Left ventricle myocardium superior (tissue), 1 donor: ENCODE data around the gene NUTM2G. TPM values are rescaled to one million over a fixed set of nuclear protein-coding genes. Genes with fewer than 3 reads are reported as not detected.
"Not testable (repeated sequence)": the region's sequence is repeated elsewhere in the genome, so short reads cannot be mapped to it uniquely, and the experiment has no call there.

Source experiments
- ATAC-seq: fragments of 200-7000 bp; cut with Tn5 transposase; one replicate; pipeline ENCODE4 v1.9.1; 2020; ENCODE audit warnings: mild to moderate bottlenecking, moderate library complexity
- DNase-seq: peaks from one replicate; pipeline ENCODE4 v3.0.0-alpha.2; 2020
- intact Hi-C: fragments of 100-400 bp; cut with micrococcal nuclease; formaldehyde crosslinking; loops from one replicate; pipeline ENCODE4 v1.11.0; 2022
- total RNA-seq: library from RNA; stranded (reverse); fragmentation: NEBNext Ultra II Directional; extraction: Animal tissue kit (Norgen Biotek cat#: 25700); gene quantifications from one replicate; pipeline ENCODE4 v1.2.1, GENCODE V29; 2021
- donor health status: DM: no; HTN: yes; CAD: no; lungs with severe emphysema.

NUTM2G gene
- total RNA-seq, 1 donor from 2014 or later = not detected

DNA sequence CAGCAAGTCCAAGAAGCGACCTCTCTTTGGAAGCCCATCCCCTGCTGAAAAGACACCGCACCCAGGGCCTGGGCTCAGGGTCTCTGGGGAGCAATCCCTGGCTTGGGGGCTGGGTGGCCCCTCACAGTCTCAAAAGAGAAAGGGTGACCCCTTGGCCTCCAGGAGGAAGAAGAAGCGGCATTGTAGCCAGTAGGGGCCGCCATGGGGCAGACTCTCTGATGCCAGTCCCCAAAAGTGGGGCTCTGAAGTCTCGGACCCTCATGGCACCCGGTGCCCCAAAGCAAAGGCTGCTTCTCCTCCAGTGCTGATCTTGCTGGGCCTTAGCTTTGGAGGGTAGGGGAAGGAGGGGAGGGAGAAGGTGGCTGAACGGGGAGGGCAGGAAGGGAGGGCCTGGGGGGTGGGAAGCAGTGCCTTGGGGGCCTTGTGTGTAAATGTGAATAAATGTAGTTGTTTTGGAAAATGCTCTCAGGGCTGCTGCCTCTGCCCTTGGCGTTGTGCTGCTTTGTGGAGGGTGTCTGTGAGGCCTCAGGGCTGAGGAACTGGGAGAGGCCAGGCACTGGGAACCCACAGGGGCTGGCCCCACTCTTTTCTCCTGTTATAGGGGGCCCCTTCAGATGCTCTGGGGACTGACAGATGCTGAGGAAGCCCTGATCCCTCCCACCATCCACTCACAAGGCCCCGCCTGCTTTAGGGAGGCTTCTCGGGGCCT, 10.5 kb downstream of the NUTM2G start:
- ATAC-seq, intact Hi-C loops, DNase-seq: not testable (repeated sequence)

DNA sequence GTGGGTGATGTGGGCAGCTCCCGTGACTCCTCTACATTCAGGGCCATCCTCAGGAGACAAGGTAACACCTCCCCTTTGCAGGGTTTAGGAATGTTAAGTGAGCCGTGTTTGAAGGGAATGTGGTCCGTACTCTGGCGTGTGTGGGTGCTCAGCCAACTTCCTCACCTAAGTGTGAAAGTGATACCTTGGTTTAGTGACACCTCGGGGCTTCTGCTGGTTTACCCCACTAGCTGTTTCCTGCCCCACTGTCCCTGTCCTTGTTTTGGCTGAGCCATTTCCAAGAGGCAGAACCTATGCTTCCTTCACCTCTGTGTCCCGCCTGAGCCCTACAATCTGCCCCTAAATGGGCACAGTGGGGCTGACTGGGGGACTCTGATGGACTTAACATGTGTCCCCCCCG, 12.3 kb downstream of the NUTM2G start:
- DNase-seq, intact Hi-C loops: not testable (repeated sequence)

DNA sequence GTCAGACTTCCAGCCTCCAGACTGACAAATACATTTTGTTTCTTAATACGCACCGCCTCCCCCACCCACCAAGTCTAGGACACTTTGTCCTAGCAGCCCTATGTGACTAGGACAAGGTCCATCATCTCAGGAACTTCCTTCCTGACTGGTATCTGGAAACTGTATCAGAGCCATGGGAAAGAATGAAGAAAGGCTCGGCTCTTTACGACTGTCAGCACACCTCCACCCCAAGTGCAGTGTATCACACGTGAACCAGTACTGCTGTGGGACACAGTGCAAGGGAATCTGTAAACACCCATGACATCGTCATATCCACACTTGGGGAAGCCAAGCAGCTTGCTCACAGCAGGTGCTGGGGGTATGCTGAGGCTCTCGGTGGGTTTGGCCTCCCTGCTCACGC, 13.0 kb downstream of the NUTM2G start:
- ATAC-seq = peak; percentile 20
- DNase-seq, intact Hi-C loops: not testable (repeated sequence)

More for the DNA sequence above, 12.3 kb downstream of the NUTM2G start:
- not testable (repeated sequence) for ATAC-seq

DNA sequence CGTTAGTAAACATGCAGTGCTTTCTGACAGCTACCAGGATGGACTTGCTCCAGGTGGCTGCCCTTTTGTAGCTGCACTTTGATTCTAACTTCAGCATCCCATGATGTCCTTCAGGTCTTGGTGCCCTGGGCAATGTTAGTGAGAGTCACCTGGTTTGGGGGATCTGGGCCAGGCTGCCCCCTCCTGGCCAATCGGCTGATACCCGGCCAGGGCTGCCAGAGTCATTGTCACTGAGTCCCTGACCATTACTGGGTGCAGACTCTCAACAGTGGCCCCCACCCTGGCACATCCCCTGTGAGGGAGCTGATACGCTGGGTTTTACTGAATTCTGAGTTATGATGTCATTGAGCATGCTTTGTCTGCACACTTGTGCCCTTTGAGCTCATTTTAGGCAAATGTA, 13.5 kb downstream of the NUTM2G start:
- ATAC-seq, DNase-seq, intact Hi-C loops: not testable (repeated sequence)

DNA sequence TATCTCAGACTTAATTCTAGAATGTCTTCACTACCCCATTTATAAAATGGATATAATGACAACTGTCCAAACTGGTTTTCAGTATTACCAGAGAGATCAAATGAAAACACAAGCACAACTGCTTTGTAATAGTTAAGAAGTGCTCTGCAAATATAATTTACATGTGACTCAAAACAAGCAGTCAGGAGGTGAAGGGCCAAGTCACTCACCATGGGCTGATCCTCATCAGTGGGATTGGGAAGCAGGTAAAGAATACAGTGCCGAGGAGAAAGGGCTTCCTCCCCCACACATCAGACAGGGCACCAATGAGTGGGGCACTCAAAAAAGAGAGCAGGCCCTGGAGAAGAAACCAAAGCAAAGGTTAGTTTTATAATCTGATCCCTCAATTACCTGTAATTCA, 20.7 kb downstream of the NUTM2G start:
- DNase-seq, intact Hi-C loops, ATAC-seq: not testable (repeated sequence)

DNA sequence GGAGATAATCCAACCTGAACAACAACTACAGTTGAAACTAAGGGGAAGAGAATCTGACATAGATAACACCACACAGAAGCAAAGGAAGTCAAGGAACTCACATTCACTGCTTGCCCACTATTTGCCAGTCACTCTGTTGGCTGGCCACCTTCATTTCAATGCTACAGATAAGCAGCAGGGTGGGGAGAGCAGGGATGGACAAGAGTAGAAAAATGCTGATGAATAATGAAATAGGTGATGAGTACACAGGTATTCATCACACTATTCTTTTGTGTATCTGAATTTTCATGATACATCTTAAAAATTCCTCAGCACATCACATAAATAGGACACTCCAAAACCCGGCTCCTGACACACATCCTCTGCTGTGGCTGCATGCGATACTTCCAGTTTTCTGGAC, 21.9 kb downstream of the NUTM2G start:
- DNase-seq, ATAC-seq, intact Hi-C loops: not testable (repeated sequence)

DNA sequence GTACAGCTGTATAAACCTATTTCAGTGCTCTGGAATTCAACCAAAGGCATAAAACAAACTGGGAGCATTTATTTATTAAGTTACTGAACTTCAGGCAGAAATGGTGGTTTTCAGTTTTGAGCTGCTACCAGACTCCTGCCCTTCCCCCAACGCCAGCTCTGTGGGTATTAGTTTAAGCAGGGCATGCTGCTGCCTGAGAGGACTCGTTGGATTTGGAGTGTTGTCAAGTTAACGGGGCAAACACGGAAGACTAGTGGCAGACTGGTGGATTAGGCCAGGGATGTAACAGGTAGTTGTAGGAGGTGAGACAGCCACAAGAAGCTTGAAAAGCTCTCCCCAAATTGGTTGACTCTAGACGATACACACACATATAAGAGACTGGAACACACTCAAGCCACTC, 38.9 kb downstream of the NUTM2G start:
- DNase-seq, intact Hi-C loops, ATAC-seq: not testable (repeated sequence)

DNA sequence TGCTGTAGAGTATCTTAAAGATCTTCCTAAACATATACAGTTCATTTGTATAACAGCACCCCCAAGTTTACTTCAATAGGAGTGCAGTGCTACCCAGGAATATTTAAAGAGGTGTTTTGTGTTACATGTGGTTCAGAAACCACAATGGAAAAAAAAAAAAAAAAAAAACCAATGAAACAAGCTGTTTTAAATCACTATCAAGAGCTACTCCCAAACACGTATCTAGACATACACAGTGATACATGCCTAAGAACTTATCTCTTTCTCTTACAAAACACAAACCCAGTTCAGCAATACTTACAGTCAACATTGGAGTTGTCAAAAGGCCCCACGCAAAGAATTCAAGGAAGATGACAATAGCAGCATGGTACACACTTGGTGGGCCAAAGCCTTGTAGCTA, 43.9 kb downstream of the NUTM2G start:
- ATAC-seq, intact Hi-C loops, DNase-seq: not testable (repeated sequence)

DNA sequence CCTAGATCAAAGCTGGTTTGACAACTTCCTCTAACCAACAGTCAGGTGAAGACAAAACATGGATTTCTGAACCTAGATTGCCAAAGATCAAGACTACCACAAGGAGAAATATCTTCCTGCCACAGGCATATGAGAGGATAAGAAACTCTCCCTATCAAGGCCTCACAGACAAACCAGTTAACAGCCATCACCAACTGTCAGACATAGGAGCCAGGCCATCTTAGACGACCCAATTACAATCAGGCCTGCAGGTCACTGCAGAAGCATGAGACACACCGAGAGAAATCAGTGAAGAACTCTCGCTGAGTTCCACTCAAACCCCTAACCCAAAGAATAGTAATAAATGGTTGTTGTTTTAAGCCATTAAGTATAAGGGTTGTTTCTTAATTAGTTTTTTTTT, 45.4 kb downstream of the NUTM2G start:
- intact Hi-C loops, ATAC-seq, DNase-seq: not testable (repeated sequence)

DNA sequence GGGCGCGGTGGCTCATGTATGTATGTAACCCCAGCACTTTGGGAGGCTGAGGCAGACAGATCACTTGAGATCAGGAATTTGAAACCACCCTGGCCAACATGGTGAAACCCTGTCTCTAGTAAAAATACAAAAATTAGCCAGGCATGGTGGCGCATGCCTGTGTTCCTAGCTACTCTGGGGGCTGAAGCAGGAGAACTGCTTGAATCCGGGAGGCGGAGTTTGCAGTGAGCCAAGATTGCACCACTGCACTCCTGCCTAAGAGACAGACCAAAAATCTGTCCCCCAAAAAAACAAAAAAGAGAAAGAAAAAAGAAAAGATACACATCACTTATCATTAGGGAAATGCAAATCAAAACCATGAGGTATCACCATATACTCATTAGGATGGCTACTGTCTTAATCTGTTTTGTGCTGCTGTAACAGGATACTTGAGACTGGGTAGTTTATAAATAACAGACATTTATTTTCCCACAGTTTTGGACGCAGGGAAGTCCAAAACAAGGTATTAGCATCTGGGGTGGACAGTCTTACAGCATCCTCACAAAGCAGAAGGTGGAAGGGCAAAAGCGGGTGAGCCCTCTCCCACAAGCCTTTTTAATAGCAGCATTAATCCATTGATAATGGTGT, 55.0 kb downstream of the NUTM2G start:
- ATAC-seq = peak; percentile 55
- DNase-seq, intact Hi-C loops: not testable (repeated sequence)

DNA sequence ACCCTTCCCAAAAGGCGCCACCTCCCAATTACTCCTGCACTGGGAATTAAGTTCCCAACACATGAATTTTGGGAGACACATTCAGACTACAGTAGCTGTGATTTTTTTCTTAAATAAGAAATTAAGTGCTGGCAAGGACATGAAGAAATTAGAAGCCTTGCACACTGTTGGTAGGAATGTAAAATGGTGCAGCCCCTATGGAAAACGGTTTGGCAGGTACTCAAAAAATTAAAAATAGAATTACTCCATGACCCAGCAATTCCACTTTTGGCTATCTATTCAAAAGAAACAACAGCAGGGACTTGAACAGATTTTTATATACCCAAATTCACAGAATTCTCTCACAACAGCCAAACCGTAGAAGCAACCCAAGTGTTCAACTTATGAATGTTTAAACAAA, 55.5 kb downstream of the NUTM2G start:
- ATAC-seq = peak; percentile 80
- intact Hi-C loops, DNase-seq: not testable (repeated sequence)

DNA sequence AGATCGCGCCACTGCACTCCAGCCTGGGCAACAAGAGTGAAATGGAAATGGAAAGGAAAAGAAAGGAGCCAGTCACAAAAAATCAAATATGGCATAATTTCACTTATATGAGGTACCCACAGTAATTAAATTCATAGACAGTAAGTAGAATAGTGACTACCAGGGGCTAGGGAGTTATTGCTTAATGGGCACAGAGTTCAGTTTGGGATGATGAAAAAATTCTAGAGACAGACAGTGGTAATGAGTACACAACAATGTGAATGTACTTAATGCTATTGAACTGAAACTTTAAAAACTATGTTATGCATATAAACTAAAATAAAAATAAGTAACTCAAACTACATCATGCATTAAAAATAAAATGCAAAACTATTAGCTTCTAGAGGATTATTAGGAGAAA, 56.2 kb downstream of the NUTM2G start:
- intact Hi-C loops, ATAC-seq, DNase-seq: not testable (repeated sequence)

Other genes starting within 250 kb of the NUTM2G start
- gene ZNF510, start 150.8 kb upstream of the NUTM2G start, total RNA-seq = 5.7 TPM
- 4.4 TPM for gene ZNF782, start 74.3 kb upstream of the NUTM2G start, total RNA-seq
- gene CTSV, start 110.3 kb downstream of the NUTM2G start, total RNA-seq = 0.27 TPM